HepG2 (cell line): ENCODE measurements around the gene POLR2H. TPM values are rescaled to one million over a fixed set of nuclear protein-coding genes. Genes with fewer than 3 reads are reported as not detected.

Source experiments
- ATAC-seq: fragments of 200-7000 bp; cut with Tn5 transposase; 3 replicates; pipeline ENCODE4 v1.9.1; 2020; ENCODE audit warnings: mild to moderate bottlenecking, moderate library complexity
- BruUV-seq: library from RNA; stranded (reverse); fragments of 400-500 nt; replicated peaks from 2 replicates; lab custom pipeline; 2021; lab: Mats Ljungman, UMichigan
- CTCF ChIA-PET: fragments of 300-600 bp; formaldehyde crosslinking; extraction: SDS; loops from one replicate; lab custom pipeline; 2021; ENCODE audit warnings: low total read pairs, inconsistent platforms, low intra/inter-chr PET ratio; lab: Yijun Ruan, JAX
- POLR2A ChIA-PET: fragments of 350-600 bp; sonication (Branson Sonifier 250); formaldehyde crosslinking; loops from one replicate; lab custom pipeline; 2020; ENCODE audit warnings: antibody characterized with exemption, inconsistent platforms; lab: Yijun Ruan, JAX
- DNase-seq: peaks from one replicate; pipeline ENCODE4 v3.0.0-alpha.2; 2015; ENCODE audit warnings: low spot score
- FAIRE-seq: peaks from 3 replicates; lab custom pipeline; 2011; peaks lifted over from hg19 to GRCh38; lab: Jason Lieb, UNC
- H2AFZ ChIP-seq: one replicate; pipeline ENCODE4 v1.6.1; 2011; ENCODE audit warnings: low read length, inconsistent platforms
- H3K27ac ChIP-seq: fragments of 300-600 bp; 3 replicates; pipeline ENCODE4 v1.8.0; 2011; ENCODE audit warnings: mixed run types, mild to moderate bottlenecking, mixed read lengths, low read length, inconsistent platforms; ENCODE audit not compliant: insufficient read depth; ENCODE audit errors: extremely low read length
- H3K27me3 ChIP-seq, 2 experiments: fragments of 200-600 bp in 1 of 2; 2 replicates in 1 of 2; 3 replicates in 1 of 2; pipeline versions ENCODE4 v1.6.0 to v1.8.0; 2011; ENCODE audit warnings: low read length in 2 of 2, mild to moderate bottlenecking in 2 of 2, moderate library complexity in 2 of 2, inconsistent platforms in 1 of 2; ENCODE audit not compliant: insufficient read depth in 2 of 2, control insufficient read depth in 1 of 2
- H3K36me3 ChIP-seq, 2 experiments: fragments of 200-600 bp in 1 of 2; replicated peaks in 1 of 2; 2 replicates in 1 of 2; 3 replicates in 1 of 2; pipeline versions ENCODE4 v1.5.1 to v1.8.0; 2011; ENCODE audit warnings: low read length in 2 of 2, inconsistent platforms in 1 of 2; ENCODE audit not compliant: insufficient read depth in 2 of 2, control insufficient read depth in 1 of 2
- H3K4me1 ChIP-seq: 2 replicates; pipeline ENCODE4 v1.5.1; 2012; ENCODE audit warnings: low read length, inconsistent platforms; ENCODE audit not compliant: insufficient read depth
- H3K4me2 ChIP-seq: 2 replicates; pipeline ENCODE4 v1.6.0; 2011; ENCODE audit warnings: low read depth, low read length, inconsistent platforms
- H3K4me3 ChIP-seq, 3 experiments: fragments of 200-600 bp in 1 of 3; sonication (generic), shearing (Covaris generic) in 1 of 3; replicated peaks in 1 of 3; 2 replicates each; pipeline ENCODE4 v1.5.1; 2011 to 2016; ENCODE audit warnings: low read length in 3 of 3, inconsistent platforms in 2 of 3, low read depth in 2 of 3, mild to moderate bottlenecking in 2 of 3, control low read depth in 1 of 3, mixed read lengths in 1 of 3; ENCODE audit not compliant: insufficient read depth in 1 of 3
- H3K79me2 ChIP-seq: one replicate; pipeline ENCODE4 v1.6.1; 2011; ENCODE audit warnings: low read length, inconsistent platforms; ENCODE audit not compliant: insufficient read depth
- H3K9ac ChIP-seq: 2 replicates; pipeline ENCODE4 v1.6.0; 2011; ENCODE audit warnings: mild to moderate bottlenecking, low read depth, low read length, inconsistent platforms; ENCODE audit not compliant: insufficient read depth
- H3K9me3 ChIP-seq: 2 replicates; pipeline ENCODE4 v1.5.1; 2012; ENCODE audit warnings: mild to moderate bottlenecking, low read length
- H4K20me1 ChIP-seq: 2 replicates; pipeline ENCODE4 v1.6.0; 2011; ENCODE audit warnings: inconsistent platforms, mild to moderate bottlenecking, low read length, moderate library complexity; ENCODE audit not compliant: insufficient read depth
- AGO2 ChIP-seq: fragments of 200-400 bp; formaldehyde crosslinking; optimal IDR thresholded peaks from 2 replicates; pipeline ENCODE3; 2017; ENCODE audit warnings: mild to moderate bottlenecking, low read depth, low read length, moderate library complexity
- FOXK2 ChIP-seq: fragments of 450-650 bp; IDR thresholded peaks from 2 replicates; pipeline ENCODE4 v1.6.1; 2016
- POLR2A ChIP-seq, 2 experiments: IDR thresholded peaks; 2 replicates each; pipeline ENCODE4 v1.6.1; 2011; ENCODE audit warnings: low read depth in 2 of 2, low read length in 2 of 2, mild to moderate bottlenecking in 1 of 2, moderate library complexity in 1 of 2; ENCODE audit not compliant: insufficient read depth in 1 of 2
- ZMYM3 ChIP-seq: sonication (generic); formaldehyde crosslinking; IDR thresholded peaks from 2 replicates; pipeline ENCODE4 v1.5.1; 2020; ENCODE audit warnings: mild to moderate bottlenecking, missing genetic modification reagents
- WGBS: methylation state at CpG from one replicate; pipeline ENCODE4 v1.1.6; 2017; ENCODE audit warnings: low lambda C conversion rate; 5-methylcytosine and 5-hydroxymethylcytosine counted together
- in situ Hi-C: cut with HindIII; loops from 2 replicates; pipeline ENCODE4 v1.10.0; 2017; ENCODE audit warnings: low pct_unique_long_range_greater_than_20kb; ENCODE audit not compliant: extremely low pct_ligation_motif_present
- intact Hi-C: fragments of 100-400 bp; cut with micrococcal nuclease; formaldehyde crosslinking; loops from one replicate; pipeline ENCODE4 v1.10.0; 2022; ENCODE audit not compliant: unreplicated experiment
- polyA plus RNA-seq, 8 experiments: library from polyadenylated mRNA; depleted of rRNA in 3 of 8; stranded (reverse) in 7 of 8; unstranded in 1 of 8; fragments of >200 nt; fragmentation: Illumina TruSeq in 4 of 8; extraction: Trizol in 4 of 8; gene quantifications; 2 replicates each; pipeline versions ENCODE4 v1.2.1 to v1.2.3, GENCODE V29; 2011 to 2016; ENCODE audit warnings: low read depth in 4 of 8, missing spikeins in 1 of 8, mixed read lengths in 1 of 8; ENCODE audit not compliant: insufficient read depth in 1 of 8
- total RNA-seq, 5 experiments: library from RNA; depleted of rRNA; stranded (reverse); fragments of >200 nt; fragmentation: Illumina TruSeq; extraction: Trizol; gene quantifications; 2 replicates each; pipeline ENCODE4 v1.2.3, GENCODE V29; 2016; ENCODE audit warnings: low read depth in 1 of 5

Gene POLR2H
- total and polyA plus RNA-seq, 2 of the 13 experiments (the other 11 are each of a cell fraction or from before 2014, with no cell fraction given): 118 to 194 TPM

DNA sequence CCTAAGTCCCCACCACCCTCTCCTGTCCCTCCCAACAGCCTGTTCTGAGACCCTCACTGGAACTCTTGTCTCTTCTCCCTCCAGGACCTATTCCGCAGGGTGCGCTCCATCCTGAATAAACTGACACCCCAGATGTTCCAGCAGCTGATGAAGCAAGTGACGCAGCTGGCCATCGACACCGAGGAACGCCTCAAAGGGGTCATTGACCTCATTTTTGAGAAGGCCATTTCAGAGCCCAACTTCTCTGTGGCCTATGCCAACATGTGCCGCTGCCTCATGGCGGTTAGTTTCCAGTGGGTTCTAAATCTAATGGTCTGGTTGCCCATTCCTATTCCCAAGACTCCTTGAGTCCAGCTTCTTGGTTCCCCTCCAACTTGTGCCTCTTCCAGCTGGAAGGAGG, 37.8 kb upstream of the POLR2H start:
- Histone ChIP-seq H3K27ac (no peak overlapping the region), H3K27me3 (no peaks in the 10 kb centered on the region), H3K4me3 (no peak overlapping the region), H3K36me3 (peaks cover 63 to 98% of the 10 kb centered on the region in 2 experiments), H3K9ac (no peak overlapping the region), H2AFZ (no peak overlapping the region), H3K9me3 (no peaks in the 10 kb centered on the region), H3K4me1 (peaks cover 11% of the 10 kb centered on the region), H3K4me2 (no peak overlapping the region), H3K79me2 (peaks cover 19% of the 10 kb centered on the region), H4K20me1 (peaks cover 17% of the 10 kb centered on the region; the same call in 1 of the 2 replicates)
- no peak for FAIRE-seq
- in situ Hi-C loops (no loop called here), intact Hi-C loops (no loop called here)
- BruUV-seq: no TSS peak
- ATAC-seq: no peak
- TF ChIP-seq FOXK2 (no peak), POLR2A (IDR thresholded peaks at IDR 0.05; ENCODE audit: insufficient read depth in 1 of 2, low read depth in 2 of 2, low read length in 2 of 2) (peak in 1 of 2 experiments; percentile 22; a peak in 1 of 4 replicates)
- WGBS: 95% methylated on average over 8 of the region's 8 CpGs
- ChIA-PET CTCF (no interaction called here), POLR2A (interaction anchor here (1.1 to 1.4 kb wide), 2 partner anchors 8 to 21 kb away, joined by 3 read pairs; no protein-coding TSS in a partner anchor)
- DNase-seq: no peak

GRCh38 chr3:184325269-184325668, 36.2 kb upstream of the POLR2H start:
- peaks cover 64 to 97% of the 10 kb centered on the region in 2 experiments for H3K36me3 ChIP-seq
- POLR2A ChIA-PET: interaction anchor here (1.0 to 2.1 kb wide), 2 partner anchors 10 to 12 kb away, joined by 3 to 6 read pairs; no protein-coding TSS in a partner anchor
- peak; percentile 32 for TF ChIP-seq AGO2
- no peak for TF ChIP-seq ZMYM3 (CRISPR knock-in tag)
- H3K79me2 ChIP-seq: peaks cover 6% of the 10 kb centered on the region
- H3K4me3 ChIP-seq: no peak overlapping the region
- ATAC-seq: no peak
- peaks cover 12% of the 10 kb centered on the region; the same call in 1 of the 2 replicates for H4K20me1 ChIP-seq
- WGBS: 97% methylated on average over 12 of the region's 13 CpGs
- H3K9ac ChIP-seq: no peak overlapping the region
- H3K4me1 ChIP-seq: no peaks in the 10 kb centered on the region
- H3K27me3 ChIP-seq: no peaks in the 10 kb centered on the region
- no peak overlapping the region for H3K4me2 ChIP-seq
- no peak for FAIRE-seq
- CTCF ChIA-PET: no interaction called here
- BruUV-seq: no TSS peak
- intact Hi-C loops (no loop called here), in situ Hi-C loops (no loop called here)
- H3K9me3 ChIP-seq: no peaks in the 10 kb centered on the region
- no peak overlapping the region for H3K27ac ChIP-seq
- no peak for DNase-seq
- H2AFZ ChIP-seq: no peak overlapping the region
